NCI-H524 treated with DMSO at 0.1 percent for 48 hours (cell line): ENCODE measurements around the gene MAD1L1.
"Not testable (repeated sequence)": the region's sequence is repeated elsewhere in the genome, so short reads cannot be mapped to it uniquely, and the experiment has no call there.

ENCODE experiments used
- DNase-seq: peaks from one replicate; lab custom pipeline; 2025; lab: John Stamatoyannopoulos, UW

MAD1L1 gene

DNA sequence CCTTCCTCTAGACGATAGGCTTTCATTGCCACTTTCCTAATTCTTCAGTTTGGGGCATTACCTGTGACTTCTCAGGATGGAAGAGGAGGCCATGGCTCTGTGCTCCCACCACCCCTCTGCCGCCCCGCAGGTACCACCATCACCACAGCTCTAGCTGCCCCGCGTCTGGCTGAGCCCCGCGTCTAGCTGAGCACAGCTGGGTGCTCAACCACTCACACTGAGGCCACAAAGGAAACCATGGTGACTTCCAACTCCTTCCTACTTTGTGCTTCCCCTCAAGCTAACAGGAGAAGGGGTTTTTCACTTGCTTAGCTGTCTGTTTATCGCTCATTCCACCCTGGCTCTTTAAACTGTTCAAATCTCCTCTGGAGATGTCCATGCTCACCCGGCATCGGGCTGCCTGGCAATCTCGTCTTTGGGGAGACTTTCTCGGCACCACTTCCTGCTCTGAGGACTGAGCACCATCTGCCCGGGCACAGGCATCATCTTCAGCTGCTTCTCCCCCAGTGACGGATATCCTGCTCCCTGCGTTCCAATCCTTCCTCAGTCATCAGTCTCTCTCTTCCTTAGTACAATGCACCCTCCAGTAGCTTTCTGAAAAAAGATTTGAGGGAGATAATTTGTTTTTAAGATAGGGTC lies 59.4 kb downstream of the MAD1L1 start:
- no peak for DNase-seq

DNA sequence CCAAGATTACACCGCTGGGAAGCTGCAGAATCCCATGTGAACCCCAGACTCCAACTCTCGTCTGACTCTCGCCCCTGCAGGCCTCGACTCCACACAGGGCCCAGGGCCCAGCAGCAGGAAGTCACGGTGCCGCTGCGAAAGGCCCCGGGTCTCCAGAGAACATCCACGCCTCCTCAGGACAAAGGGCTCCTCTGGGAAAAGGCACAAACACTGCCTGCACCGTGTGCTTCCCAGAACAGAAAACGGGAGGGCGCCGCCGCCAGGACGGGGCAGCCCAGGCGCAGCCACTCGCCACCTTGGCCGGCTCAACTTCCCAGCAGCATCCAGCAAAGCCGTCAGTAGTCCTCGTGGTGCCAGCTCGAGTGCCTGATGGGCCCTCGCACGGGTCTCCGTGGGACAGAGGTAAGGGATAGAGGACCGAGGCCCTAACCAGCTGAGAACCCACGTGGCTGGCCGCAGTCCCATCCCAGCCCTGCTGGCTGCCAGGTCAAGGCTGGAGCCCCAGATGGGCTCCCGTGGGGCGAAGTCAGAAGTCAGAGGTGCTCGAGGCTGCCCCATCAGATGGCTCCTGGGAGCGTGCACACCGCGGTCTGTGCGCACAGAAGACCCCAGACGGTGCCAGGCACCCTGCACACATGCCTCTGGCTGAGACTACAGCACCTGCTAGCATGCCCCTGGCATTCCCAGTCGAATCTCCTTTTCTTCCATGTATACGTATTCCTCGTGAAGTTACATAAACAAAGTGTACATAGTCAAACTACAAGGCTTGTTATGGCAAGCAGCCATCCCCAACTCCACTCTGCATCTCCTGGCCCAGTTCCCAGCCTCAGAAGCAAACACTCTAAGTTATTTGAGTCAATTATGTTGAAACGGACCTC lies 60.2 kb downstream of the MAD1L1 start:
- DNase-seq = no peak

DNA sequence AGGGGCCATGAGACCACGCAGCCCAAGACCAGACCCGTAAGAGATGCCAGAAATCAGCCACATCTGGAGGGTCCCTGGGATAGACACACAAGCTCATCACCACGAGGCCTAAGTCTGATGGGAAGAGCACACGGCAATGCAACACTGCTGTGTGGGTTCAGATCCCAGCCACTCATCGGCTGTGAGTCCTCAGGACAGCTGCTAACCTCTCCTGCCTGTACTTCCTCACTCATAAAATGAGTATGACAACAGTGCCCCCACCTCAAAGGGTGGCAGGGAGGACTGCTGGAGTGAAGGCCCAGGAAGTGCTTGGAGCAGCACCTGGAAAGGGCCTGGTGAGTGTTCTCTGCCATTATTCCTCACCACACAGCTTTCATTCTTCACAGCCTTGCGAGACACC lies 60.9 kb downstream of the MAD1L1 start:
- no peak for DNase-seq

DNA sequence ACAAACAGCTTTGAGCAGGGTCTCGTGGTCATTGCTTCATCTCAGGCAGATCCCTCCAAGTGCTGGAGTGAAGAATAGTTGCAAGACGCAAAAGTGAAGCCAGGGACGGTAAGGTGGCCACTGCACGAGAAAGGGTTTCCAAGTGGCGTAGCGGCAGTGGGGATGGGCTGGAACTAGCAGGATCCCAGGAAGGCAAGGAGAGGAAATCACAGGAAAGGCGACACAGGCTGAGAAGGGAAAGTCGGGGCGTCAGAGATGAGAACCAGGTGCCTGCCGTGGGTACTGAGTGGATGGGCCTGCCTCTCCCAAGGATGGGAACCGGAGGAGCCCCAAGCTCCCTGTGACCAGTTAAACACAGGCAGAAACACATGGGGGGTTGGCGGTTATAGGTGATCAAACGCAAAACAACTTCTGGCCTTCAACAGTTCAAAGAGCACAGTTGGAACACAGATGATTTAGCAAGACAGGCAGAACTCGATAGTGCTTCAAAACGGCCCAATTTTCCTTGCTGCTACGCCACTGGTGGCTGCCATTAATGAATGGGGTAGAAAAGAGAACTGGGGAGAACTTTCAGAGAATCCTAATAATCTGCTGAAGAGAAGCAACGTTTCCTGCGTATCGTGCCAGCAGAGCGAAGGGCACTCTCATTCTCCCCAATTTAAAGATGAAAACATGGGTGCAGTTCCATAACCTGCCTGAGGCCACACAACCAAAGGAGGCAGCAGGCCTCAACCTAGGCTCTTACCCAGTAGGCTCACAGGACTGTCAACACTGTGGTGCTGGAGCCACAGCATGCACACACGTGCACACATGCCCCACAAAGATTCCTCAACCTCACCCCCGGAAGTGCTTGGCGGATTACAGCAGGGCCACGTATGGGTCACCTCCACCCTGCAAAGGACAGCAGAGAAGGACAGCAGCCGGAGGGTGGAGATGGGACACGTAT lies 61.9 kb downstream of the MAD1L1 start:
- no peak for DNase-seq

DNA sequence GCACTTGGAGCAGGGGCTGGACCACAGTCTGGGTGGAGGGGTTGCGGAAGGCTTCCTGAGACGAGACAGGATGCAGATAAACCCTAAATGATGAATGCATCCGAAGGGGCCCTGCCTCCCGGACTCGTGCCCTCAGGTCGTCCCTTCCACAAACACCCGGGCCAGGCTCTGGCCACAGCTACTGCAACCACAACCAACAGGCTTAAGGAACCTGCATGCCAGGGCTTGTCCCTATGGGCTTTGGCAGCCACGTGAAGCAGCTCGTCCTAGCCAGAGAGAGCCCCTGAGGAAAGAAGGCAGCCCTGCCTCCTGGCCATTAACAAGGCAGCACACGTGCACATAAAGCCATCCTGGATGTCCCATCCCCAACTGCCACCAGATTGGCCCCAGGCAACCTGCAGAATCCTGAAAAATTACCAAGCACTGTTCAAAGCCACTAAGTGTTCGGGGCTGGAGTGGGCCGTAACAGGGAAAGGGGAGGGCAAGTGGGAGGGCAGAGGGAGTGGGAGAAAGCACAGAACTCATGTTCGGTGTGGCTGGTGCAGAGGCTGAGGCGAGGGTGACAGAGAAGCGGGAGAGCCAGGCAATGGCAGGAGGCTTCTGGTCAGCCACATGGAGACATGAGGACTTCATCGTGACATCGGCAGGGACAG lies 62.7 kb downstream of the MAD1L1 start:
- DNase-seq = no peak

DNA sequence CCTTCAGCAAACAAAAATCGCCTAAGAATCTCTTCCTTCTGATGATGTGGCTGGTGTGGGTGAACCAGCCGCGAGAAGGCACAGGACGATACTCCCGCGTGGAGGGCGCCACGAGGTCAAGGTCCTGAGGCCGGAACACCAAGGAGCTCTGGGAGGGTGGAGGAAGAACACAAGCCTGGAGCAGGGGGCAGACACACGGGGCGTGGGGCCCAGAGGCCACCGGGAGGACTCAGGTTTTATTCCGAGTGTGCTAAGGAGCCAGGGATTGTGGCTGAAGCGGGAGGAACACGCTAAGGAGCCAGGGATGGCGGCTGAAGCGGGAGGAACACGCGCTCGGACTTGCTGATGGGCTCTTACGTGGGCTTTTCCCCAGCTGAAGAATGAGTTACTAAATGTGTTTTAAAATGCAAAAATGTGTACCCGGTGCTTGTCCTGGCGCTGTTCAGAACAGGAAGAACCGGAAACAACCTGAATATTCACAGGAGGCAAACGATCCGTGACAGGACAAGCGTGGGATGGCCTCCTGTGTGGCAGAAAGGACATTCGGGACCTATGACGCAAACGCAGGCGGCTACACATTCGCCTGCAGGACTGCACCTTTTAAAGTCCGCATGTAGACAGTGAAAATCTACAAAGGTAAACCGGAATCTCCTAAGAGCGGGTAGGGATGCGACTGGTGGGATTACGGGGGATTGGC lies 64.0 kb downstream of the MAD1L1 start:
- DNase-seq = no peak

DNA sequence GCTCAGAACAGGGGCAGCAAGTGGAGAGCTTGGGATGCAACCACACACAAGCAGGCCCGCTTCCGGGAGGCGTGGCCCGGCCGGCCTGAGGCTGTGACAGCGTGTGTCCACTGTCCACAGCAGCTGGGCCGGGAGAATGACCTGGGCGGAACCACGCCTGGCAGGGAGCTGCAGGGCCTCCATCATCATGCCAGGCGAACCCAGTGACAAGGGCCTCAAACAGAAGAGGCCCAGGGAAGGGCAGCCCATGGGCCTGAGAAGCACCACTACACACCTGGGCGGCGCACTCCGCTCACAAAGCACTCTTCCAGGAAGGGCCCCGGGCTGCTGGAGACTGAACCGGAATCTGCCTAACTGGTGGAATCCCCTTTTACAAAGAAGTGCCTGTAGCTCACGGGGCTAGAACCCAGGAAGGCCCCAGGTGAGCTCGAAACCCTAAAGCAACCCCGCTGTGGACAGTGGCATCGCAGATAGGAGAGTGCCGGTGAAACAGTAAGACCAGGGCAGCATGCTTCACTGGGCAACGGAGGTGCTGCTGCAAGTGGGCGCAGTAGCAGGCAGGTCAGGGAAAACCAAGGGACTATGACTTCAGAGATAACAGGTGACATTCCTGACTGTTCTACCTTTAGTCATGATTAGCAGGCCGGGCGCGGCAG lies 66.0 kb downstream of the MAD1L1 start:
- no peak for DNase-seq

DNA sequence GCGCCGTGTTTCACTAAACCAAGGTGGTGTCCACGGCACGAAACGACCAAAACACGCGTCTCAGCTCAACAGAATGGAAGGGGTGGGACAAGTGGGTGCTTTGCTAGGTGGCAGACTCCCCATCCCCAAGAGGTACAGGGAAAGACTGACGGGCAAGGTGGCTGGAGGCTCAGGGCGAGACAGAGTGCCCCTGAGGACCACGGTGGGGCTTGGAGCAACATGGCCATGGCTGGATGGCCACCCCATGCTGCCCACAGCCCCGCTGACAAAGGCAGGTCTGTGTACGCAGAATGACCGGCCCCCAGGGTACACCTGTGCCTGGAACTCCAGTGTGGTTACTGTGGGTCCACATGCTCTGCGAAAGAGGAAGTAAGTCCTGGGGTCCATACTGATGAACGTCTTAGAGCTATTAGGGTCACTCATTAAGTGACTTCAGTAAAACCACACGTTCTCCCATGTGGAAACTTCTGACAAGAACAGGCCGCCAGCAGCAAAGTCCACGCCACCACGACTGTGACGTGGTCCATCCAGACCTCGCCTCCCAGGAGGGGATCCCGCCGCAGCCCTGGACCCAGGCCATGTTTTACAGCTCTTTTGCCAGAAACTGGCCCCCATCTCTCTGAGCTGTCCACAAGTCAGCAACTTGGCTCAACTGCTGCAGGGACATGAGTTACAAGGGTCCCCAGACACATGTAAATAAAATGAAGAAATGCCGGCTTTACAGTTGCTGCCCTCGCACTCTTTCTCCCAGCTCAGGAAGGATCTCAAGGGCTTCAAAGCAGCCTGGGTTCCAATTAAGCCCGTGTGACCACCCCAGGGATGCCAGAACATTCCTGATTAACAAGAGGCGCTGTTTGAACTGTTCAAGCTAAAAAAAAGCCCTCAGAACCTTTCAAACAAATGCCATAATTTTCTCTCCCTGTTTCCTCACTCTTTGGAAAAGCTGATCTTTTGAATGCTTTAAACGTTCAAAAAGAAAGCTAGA lies 66.8 kb downstream of the MAD1L1 start:
- no peak for DNase-seq

DNA sequence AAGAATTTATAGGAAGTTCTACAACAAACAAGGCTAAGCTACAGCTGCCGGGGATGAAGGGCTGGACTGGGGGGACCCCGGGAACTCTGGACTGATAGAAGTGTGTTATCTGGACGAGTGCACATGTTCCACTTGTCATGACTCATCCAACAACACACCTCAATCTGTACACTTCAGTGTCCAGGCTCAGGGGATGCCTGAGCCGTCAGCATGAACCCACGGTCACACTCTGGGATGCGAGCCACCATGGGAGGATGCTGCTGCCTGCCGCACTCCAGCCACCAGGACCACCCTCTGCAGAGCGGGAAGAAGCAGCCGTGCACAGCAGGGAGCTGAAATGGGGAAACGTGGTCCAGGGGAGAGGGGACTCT lies 67.5 kb downstream of the MAD1L1 start:
- no peak for DNase-seq

DNA sequence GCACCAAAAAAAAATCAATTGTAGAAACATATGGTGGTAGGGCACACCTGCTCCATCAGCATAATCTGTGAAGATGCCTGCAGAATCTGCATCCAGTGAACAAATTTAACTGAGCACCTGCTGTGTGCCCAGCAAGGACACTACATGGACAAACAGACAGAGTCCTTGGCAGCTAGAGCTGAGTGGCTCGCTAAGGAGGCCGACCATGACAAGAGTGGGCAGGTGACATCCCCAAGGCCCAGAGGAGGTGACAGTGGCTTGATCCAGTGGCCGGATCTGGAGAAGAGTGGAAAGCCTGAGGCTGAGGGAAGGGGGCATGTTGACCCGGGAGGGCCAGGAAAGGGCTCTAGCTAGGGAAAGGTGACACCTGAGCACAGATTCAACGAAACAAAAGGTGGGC lies 68.1 kb downstream of the MAD1L1 start:
- DNase-seq = no peak

DNA sequence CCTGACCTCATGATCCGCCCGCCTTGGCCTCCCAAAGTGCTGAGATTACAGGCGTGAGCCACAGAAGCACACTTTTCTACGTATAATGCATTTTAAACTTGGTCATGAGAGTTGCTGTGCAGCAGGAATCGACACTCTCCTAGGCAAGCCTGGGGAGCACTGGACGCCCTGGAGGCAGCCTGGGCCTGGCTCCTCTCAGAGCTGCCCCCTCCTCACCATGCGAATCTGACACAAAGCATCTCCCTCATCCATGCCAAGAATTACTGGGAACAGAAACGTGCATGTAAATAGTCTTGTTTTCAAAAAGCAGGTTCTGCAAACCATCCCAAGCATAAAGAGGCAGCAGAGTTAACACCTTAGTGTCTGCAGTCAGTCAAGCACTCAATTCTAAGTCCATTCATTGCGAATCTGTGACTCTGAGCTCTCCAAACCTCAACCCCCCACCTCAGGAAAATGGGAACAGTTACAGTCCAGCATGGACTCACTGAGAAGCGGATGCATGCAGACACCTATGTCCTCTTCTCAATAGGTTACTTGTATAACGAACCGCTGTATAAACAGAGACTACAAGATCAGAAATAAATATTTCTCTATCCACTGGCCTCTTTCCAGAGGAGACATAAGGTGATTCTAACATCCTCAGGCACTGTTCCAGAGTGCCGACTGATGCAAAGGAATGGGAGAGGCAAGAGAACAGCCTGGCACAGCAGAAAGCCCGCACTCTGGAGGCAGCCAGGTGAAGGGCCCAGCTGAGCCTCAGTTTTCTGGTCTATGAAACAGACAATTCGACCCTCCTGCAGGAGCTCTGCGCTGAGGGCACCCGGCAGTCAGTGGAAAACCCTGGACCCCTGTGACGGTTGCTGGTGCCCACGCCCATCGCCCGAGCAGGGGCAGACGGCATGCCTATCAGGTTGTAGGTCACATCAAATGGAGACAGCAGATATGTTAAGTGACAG lies 68.9 kb downstream of the MAD1L1 start:
- DNase-seq = no peak

DNA sequence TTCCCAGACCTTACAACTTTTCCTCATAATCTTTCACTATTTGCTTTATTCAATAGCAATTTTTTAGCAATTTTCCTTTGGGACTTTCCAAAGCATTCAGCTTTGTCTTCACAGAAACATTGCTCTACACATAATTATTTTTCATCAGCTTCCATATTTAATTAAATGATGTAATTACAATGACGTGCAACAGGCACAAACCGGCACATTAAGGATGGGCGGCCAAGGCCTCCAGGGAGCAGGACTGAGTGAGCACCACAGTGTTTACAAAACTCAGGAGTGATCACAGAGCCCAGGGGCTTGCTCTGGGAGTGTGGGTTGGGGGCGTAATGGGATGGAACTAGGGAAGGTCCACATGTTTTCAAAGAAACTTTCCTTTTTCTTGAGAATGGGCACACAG lies 69.8 kb downstream of the MAD1L1 start:
- DNase-seq = no peak

DNA sequence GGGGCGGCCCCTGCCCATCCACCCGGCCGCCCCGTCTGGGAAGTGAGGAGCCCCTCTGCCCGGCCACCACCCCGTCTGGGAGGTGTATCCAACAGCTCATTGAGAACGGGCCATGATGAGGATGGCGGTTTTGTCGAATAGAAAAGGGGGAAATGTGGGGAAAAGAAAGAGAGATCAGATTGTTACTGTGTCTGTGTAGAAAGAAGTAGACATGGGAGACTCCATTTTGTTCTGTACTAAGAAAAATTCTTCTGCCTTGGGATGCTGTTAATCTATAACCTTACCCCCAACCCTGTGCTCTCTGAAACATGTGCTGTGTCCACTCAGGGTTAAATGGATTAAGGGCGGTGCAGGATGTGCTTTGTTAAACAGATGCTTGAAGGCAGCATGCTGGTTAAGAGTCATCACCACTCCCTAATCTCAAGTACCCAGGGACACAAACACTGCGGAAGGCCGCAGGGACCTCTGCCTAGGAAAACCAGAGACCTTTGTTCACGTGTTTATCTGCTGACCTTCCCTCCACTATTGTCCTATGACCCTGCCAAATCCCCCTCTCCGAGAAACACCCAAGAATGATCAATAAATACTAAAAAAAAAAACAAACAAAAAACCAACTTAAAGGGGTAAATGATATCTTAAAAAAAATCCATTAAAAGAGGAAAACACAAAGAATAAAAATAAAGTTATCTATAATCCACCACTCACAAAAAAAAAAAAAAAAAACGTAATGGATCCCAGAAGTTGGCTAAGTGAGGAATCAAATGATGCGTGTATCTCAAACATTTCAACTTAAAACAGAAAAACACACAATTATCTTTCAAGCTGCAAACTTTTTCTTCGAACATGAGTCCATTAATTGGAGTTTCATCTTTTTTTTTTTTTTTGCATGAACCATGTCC lies 70.5 kb downstream of the MAD1L1 start:
- not testable (repeated sequence) for DNase-seq

DNA sequence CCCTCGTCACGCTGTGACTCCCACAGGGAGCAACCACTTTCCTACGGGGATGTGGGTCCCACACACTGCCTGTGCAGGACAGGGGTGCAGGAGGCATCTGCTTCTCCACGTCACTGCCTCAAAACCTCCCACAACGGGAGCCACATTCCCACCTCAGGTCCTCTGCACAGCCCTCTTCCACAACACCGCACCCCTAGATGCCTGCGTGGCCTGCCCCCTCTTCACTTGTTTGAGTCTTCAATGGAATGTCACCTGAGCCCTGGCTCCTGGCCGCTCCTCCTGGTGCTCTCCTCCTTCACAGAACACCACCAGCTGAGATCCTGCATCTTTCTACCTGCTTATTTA lies 73.6 kb downstream of the MAD1L1 start:
- DNase-seq = no peak

DNA sequence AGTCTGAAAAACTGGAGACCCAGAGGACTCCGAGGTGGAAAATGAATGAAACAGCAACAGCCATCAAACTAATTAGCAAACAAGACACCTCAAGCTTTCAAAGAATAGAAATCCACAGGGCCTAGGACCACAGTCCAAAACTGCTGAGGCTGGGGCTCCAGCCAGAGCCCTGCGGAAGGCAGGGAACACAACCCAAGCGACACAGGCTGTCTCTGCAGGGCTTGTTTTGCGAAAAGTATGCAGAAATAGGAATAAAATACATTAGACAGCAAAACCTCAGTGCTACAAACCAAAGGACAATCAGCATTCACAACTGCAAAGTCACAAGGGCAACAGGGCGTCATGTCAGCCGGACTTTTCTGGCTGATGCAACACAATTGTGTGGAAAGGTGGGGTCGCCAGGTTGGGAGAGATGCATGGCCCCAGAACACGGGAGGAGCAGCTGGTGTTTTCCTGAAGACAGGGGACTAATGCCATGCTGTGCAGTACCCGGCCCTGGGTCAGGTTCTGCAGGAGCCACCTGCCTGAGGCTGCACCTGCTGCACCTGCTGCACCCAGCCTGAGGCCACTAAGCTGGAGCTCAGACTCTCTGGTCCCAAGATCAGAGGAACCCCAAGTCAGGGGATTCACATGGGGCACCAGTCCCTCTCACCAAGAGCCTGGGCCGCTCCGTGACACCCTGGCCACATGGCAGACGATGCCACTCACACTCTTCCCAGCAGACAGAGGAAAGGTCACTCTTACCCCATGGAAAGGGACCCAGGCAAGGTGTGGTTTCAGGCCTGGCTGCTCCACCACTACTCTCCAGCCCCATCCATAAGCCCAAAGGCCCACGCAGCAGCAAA lies 74.2 kb downstream of the MAD1L1 start:
- DNase-seq = no peak

DNA sequence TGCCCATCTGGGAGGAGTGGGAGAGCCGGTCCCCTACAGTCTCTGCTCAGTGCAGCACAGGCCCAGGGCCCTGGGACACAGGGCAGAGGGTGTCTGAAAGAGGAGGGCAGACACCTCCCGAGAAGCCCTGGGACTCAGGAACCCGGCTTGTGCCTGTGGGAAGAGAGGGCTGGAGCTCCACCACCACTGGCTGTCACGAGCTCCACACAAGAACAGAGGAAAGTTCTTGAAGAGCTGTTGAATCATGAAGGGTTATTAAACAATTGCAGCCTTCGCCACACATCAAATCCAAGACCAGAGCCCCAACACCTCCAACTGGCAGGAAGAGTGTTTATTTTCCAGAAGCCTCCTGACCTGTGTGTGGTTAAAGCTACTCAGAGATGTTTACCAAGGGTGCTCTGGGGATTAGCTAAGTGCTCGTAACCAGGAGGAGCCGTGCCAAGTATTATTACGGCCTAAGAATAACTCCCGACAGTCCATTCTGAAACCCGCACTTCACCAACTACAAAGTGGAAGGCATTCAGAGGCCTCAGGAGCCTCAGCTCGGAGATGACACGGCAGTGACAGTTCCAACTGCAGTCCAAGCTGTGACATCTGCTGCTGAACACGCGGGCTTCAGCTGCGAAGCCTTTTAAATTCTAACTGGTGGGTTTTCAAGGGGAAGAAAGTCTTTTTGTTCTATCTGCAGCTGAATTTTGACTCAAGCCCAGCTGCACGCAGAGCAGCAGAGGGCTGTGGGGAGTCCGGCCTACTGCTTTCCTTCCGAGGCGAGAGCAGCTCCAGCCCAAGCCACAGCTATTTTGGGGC lies 75.1 kb downstream of the MAD1L1 start:
- DNase-seq = peak; percentile 36
